Bronchial epithelial cell (primary cell): Measurements from ENCODE around the gene OR6B1. TPM values are rescaled to one million over a fixed set of nuclear protein-coding genes. Genes with fewer than 3 reads are reported as not detected.
"Not testable (repeated sequence)": the region's sequence is repeated elsewhere in the genome, so short reads cannot be mapped to it uniquely, and the experiment has no call there.

ENCODE experiments used
- DNase-seq: peaks from one replicate; pipeline ENCODE4 v3.0.0-alpha.2; 2010; ENCODE audit warnings: low read depth
- FAIRE-seq: peaks from 2 replicates; lab custom pipeline; 2011; peaks lifted over from hg19 to GRCh38; lab: Jason Lieb, UNC
- H3K27me3 ChIP-seq: 2 replicates; pipeline ENCODE4 v1.5.1; 2011; ENCODE audit warnings: low read length; ENCODE audit not compliant: control insufficient read depth, insufficient read depth
- H3K36me3 ChIP-seq: 2 replicates; pipeline ENCODE4 v1.5.1; 2011; ENCODE audit warnings: low read length; ENCODE audit not compliant: control insufficient read depth, insufficient read depth
- H3K4me3 ChIP-seq: 2 replicates; pipeline ENCODE4 v1.5.1; 2011; ENCODE audit warnings: mild to moderate bottlenecking, low read depth, low read length, control low read depth
- total RNA-seq: library from RNA; depleted of rRNA; stranded (reverse); fragments of >200 nt; gene quantifications from 2 replicates; pipeline ENCODE4 v1.2.1, GENCODE V29; 2014
- TF ChIP-seq, protein P1 (sequence below): IDR thresholded peaks from 2 replicates; pipeline ENCODE4 v1.5.1; 2011; ENCODE audit warnings: mild to moderate bottlenecking, moderate library complexity, low read length, control low read depth, inconsistent platforms; ENCODE audit not compliant: insufficient read depth, severe bottlenecking

Gene OR6B1
- total RNA-seq, 1 donor from 2014 or later: not detected

- H3K27me3 ChIP-seq: no peaks in the 10 kb centered on the region
- TF ChIP-seq, protein P1, sequence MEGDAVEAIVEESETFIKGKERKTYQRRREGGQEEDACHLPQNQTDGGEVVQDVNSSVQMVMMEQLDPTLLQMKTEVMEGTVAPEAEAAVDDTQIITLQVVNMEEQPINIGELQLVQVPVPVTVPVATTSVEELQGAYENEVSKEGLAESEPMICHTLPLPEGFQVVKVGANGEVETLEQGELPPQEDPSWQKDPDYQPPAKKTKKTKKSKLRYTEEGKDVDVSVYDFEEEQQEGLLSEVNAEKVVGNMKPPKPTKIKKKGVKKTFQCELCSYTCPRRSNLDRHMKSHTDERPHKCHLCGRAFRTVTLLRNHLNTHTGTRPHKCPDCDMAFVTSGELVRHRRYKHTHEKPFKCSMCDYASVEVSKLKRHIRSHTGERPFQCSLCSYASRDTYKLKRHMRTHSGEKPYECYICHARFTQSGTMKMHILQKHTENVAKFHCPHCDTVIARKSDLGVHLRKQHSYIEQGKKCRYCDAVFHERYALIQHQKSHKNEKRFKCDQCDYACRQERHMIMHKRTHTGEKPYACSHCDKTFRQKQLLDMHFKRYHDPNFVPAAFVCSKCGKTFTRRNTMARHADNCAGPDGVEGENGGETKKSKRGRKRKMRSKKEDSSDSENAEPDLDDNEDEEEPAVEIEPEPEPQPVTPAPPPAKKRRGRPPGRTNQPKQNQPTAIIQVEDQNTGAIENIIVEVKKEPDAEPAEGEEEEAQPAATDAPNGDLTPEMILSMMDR: no peak
- no peaks in the 10 kb centered on the region for H3K36me3 ChIP-seq
- DNase-seq (no peak), FAIRE-seq (no peak)
- no peak within 1 kb of the TSS for H3K4me3 ChIP-seq
These were observed 48.5 kb downstream of the OR6B1 start, which contains the start of gene OR2A5 for GRCh38 chr7:144048648-144049047. Gene OR2A5 (plus strand): TSS chr7:144048948. CDS start chr7:144050402, 1,454 bp downstream.

DNA sequence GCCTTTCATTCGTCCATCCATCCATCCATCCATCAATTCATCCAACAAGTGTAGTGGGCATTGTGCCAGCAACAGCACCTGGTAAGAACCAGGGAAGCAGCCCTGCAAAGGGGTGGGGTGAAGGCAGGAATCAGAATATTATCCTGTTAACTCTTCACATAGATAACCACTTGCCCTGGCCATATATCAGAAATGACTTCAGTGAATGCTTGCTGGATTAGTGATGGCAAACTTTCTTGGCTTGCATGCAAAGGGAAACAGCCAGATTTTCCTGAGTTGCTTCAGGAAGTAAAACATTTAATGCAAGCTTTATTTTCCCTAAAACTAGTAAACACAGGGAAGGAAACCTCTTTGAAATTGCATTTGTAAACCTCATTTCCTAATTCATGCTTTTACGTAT, 49.4 kb downstream of the OR6B1 start:
- no peak overlapping the region for H3K4me3 ChIP-seq
- no peaks in the 10 kb centered on the region for H3K36me3 ChIP-seq
- H3K27me3 ChIP-seq: no peaks in the 10 kb centered on the region
- DNase-seq: no peak
- TF ChIP-seq, protein P1: no peak
- FAIRE-seq: no peak

DNA sequence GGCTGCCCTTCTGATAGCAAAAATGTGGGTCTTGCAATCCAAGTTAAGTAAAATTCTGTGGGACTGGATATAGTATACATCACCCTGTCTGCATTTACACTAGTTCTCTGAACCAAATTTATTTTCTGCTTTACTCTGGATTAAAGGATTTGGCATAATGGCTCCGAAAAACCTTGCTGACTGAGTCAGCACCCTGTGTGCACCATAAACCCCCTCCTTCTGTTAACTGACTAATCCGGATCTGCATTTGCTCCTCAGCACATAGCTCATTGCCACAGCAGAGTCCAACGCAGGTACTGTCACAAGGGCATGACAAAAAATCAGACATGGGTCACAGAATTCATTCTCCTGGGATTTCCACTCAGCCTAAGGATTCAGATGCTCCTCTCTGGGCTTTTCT, 50.0 kb downstream of the OR6B1 start:
- DNase-seq: no peak
- TF ChIP-seq, protein P1: no peak
- Histone ChIP-seq H3K36me3 (no peaks in the 10 kb centered on the region), H3K27me3 (no peaks in the 10 kb centered on the region), H3K4me3 (no peak overlapping the region)
- FAIRE-seq: no peak

DNA sequence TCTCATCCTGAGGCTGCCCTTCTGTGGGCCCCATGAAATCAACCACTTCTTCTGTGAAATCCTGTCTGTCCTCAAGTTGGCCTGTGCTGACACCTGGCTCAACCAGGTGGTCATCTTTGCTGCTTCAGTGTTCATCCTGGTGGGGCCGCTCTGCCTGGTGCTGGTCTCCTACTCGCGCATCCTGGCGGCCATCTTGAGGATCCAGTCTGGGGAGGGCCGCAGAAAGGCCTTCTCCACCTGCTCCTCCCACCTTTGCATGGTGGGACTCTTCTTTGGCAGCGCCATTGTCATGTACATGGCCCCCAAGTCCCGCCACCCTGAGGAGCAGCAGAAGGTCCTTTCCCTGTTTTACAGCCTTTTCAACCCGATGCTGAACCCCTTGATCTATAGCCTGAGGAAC, 50.8 kb downstream of the OR6B1 start:
- not testable (repeated sequence) for FAIRE-seq, H3K4me3 ChIP-seq, H3K27me3 ChIP-seq, DNase-seq, H3K36me3 ChIP-seq

- Histone ChIP-seq H3K36me3 (no peaks in the 10 kb centered on the region), H3K27me3 (no peaks in the 10 kb centered on the region), H3K4me3 (no peak overlapping the region)
- no peak for DNase-seq
- FAIRE-seq: no peak
- TF ChIP-seq, protein P1: no peak
These were observed 57.8 kb downstream of the OR6B1 start for GRCh38 chr7:144057954-144058353.

Other genes starting within 250 kb of the OR6B1 start
- gene CTAGE6, start 242.6 kb upstream of the OR6B1 start, total RNA-seq: 0.13 and 0.26 TPM in 2 replicates
- gene TCAF1, start 98.1 kb upstream of the OR6B1 start, total RNA-seq: 12.3 and 17.6 TPM in 2 replicates
- not detected in 2 replicates for gene OR2F2, start 65.1 kb upstream of the OR6B1 start, total RNA-seq
- gene OR2F1, start 45.5 kb upstream of the OR6B1 start, total RNA-seq: not detected in 2 replicates
- not detected in 2 replicates for gene OR2A5, start 48.6 kb downstream of the OR6B1 start, total RNA-seq
- gene OR2A25, start 69.5 kb downstream of the OR6B1 start, total RNA-seq: not detected in 2 replicates
- gene OR2A12, start 86.0 kb downstream of the OR6B1 start, total RNA-seq: not detected in 2 replicates
- not detected in 2 replicates for gene OR2A2, start 109.3 kb downstream of the OR6B1 start, total RNA-seq
- gene OR2A14, start 122.9 kb downstream of the OR6B1 start, total RNA-seq: not detected in 2 replicates
- 0.53 and 2.2 TPM in 2 replicates for gene CTAGE4, start 183.1 kb downstream of the OR6B1 start, total RNA-seq
- 25.8 and 30.3 TPM in 2 replicates for gene ARHGEF35, start 195.5 kb downstream of the OR6B1 start, total RNA-seq
- gene OR2A42, start 239.3 kb downstream of the OR6B1 start, total RNA-seq: not detected in 2 replicates